ENCODE data around the gene DOCK3. TPM values are rescaled to one million over a fixed set of nuclear protein-coding genes. Genes with fewer than 3 reads are reported as not detected.
"Not testable (repeated sequence)": the region's sequence is repeated elsewhere in the genome, so short reads cannot be mapped to it uniquely, and the experiment has no call there.

DOCK3 gene
- total RNA-seq, 3 donors from 2014 or later (not counting 1 experiment from before 2014, with no cell fraction given), result 1.4 to 2.4 (median 1.7) TPM

DNA sequence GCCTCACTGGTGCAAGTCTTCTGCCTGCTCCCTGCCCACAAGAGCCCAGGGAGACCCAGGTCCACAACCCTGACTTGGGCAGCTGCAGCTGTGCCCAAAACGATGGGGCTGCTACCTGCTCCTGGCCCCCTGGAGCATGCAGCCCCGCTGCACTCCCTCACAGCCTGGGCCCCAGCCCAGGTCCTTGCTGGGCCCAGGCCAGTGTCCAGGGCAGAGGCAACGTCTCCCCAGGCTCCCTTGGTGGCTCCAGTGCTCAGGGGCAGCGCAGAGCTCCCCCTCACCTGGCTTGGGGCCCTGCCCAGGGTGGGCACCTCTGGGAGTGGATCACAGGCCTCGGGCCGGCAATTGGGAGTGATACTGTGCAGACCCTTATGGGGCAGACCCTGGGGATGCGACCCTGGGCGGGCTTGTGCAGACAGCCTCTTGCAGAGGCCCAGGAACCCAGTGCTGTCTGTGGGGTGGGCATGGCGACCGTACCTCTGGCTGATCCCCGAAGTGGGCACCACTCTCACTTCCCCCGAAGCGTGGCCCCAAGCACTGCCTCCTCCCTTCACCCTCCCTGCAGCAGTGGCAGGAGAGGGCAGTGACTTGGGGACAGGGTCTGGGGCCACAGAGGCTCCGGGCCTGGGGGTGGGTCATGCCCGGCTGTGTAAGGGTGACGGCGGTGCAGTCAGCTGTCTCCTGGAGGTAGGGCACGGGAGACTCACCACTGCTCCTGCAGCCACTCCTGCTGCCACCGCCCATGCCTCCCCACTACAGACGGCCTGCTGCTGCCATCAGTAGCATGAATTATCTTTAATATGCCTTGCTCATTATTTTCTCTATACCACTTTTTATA is 255.9 kb downstream of the DOCK3 start:
- Histone ChIP-seq H3K27me3 (ENCODE audit: control insufficient read depth, insufficient read depth, low read length) (no peaks in the 10 kb centered on the region), H3K4me1 (ENCODE audit: control insufficient read depth, insufficient read depth, low read length) (no peaks in the 10 kb centered on the region), H3K9me3 (ENCODE audit: control insufficient read depth, insufficient read depth, low read length) (peaks cover 3% of the 10 kb centered on the region), H3K4me3 (ENCODE audit: low read length) (no peak overlapping the region), H3K27ac (ENCODE audit: low read length) (no peak overlapping the region), H3K36me3 (ENCODE audit: control insufficient read depth, insufficient read depth, low read length) (no peaks in the 10 kb centered on the region)
- Mint-ChIP-seq H3K4me1 (no peaks in the 10 kb centered on the region), H3K9me3 (no peaks in the 10 kb centered on the region), H3K27ac (no peak overlapping the region), H3K27me3 (ENCODE audit: low read depth in 2 of 2) (peaks cover 16 to 53% of the 10 kb centered on the region in 2 donors), H3K4me3 (no peak overlapping the region), H3K36me3 (peaks cover 2% of the 10 kb centered on the region)
- WGBS (ENCODE audit: insufficient coverage), result 88% methylated on average over 20 of the region's 20 CpGs
- DNase-seq, result no peak
- intact Hi-C loops (cut with micrococcal nuclease), result no loop called here
- no peak for ATAC-seq
- TF ChIP-seq, protein P1, sequence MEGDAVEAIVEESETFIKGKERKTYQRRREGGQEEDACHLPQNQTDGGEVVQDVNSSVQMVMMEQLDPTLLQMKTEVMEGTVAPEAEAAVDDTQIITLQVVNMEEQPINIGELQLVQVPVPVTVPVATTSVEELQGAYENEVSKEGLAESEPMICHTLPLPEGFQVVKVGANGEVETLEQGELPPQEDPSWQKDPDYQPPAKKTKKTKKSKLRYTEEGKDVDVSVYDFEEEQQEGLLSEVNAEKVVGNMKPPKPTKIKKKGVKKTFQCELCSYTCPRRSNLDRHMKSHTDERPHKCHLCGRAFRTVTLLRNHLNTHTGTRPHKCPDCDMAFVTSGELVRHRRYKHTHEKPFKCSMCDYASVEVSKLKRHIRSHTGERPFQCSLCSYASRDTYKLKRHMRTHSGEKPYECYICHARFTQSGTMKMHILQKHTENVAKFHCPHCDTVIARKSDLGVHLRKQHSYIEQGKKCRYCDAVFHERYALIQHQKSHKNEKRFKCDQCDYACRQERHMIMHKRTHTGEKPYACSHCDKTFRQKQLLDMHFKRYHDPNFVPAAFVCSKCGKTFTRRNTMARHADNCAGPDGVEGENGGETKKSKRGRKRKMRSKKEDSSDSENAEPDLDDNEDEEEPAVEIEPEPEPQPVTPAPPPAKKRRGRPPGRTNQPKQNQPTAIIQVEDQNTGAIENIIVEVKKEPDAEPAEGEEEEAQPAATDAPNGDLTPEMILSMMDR (IDR thresholded peaks at IDR 0.05), result no peak

DNA sequence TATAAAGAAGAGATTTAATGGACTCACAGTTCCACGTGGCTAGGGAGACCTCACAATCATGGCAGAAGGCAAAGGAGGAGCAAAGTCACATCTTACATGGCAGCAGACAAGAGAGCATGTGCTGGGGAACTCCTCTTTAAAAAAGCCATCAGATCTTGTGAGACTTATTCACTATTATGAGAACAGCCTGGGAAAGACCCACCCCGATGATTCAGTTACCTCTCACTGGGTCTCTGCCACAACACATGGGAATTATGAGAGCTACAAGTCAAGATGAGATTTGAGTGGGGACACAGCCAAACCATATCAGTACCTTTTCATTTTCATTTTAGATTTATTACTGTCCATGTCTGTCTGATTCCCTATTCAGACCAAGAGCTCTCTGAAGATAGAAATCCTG is 258.2 kb downstream of the DOCK3 start:
- intact Hi-C loops (cut with micrococcal nuclease), result not testable (repeated sequence)

DNA sequence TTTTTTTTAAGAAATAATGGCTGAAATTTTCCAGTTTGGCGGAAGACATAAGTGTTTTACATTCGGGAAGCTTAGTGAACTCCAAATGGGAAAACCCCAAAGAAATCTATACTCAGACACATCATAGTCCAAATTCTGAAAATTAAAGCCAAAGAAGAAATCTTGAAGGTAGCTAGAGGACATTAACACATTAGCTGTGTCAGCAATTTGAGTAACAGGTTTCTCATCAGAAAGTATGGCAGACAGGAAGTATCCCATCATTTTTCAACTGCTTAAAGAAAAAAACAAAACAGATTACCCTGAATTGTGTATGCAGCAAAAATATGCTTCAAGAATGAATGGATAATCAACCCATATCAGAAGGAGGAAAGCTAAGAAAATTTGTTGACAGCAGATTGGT is 261.7 kb downstream of the DOCK3 start:
- H3K9me3 Mint-ChIP-seq, result peaks cover 0 to 2% of the 10 kb centered on the region in 2 donors
- intact Hi-C loops (cut with micrococcal nuclease), result no loop called here
- Histone ChIP-seq H3K4me3 (ENCODE audit: low read length) (no peak overlapping the region), H3K36me3 (ENCODE audit: control insufficient read depth, insufficient read depth, low read length) (no peaks in the 10 kb centered on the region), H3K9me3 (ENCODE audit: control insufficient read depth, insufficient read depth, low read length) (no peaks in the 10 kb centered on the region), H3K27me3 (ENCODE audit: control insufficient read depth, insufficient read depth, low read length) (peaks cover 2% of the 10 kb centered on the region), H3K27ac (ENCODE audit: low read length) (no peak overlapping the region), H3K4me1 (ENCODE audit: control insufficient read depth, insufficient read depth, low read length) (no peaks in the 10 kb centered on the region)
- H3K36me3 Mint-ChIP-seq, result peaks cover 7% of the 10 kb centered on the region
- ATAC-seq, result no peak
- 100% methylated on average over 1 of the region's 2 CpGs for WGBS (ENCODE audit: insufficient coverage)
- H3K4me3 Mint-ChIP-seq, result no peak overlapping the region
- peaks cover 12 to 73% of the 10 kb centered on the region in 2 donors for H3K27me3 Mint-ChIP-seq (ENCODE audit: low read depth in 2 of 2)
- H3K27ac Mint-ChIP-seq, result no peak overlapping the region
- TF ChIP-seq, protein P1 (IDR thresholded peaks at IDR 0.05), result no peak
- no peak for DNase-seq
- no peaks in the 10 kb centered on the region for H3K4me1 Mint-ChIP-seq

More for the DNA sequence above, 258.2 kb downstream of the DOCK3 start:
- not testable (repeated sequence) for H3K36me3 Mint-ChIP-seq; H3K4me3 Mint-ChIP-seq; H3K9me3 ChIP-seq (ENCODE audit: control insufficient read depth, insufficient read depth, low read length); H3K4me3 ChIP-seq (ENCODE audit: low read length); DNase-seq; H3K4me1 Mint-ChIP-seq; H3K27ac ChIP-seq (ENCODE audit: low read length); H3K36me3 ChIP-seq (ENCODE audit: control insufficient read depth, insufficient read depth, low read length); H3K27me3 ChIP-seq (ENCODE audit: control insufficient read depth, insufficient read depth, low read length); H3K9me3 Mint-ChIP-seq; ATAC-seq; H3K27ac Mint-ChIP-seq; H3K4me1 ChIP-seq (ENCODE audit: control insufficient read depth, insufficient read depth, low read length)
- H3K27me3 Mint-ChIP-seq (ENCODE audit: low read depth in 2 of 2), result peaks cover 17 to 70% of the 10 kb centered on the region in 2 donors
- WGBS (ENCODE audit: insufficient coverage), result 72% methylated on average over 2 of the region's 2 CpGs

DNA sequence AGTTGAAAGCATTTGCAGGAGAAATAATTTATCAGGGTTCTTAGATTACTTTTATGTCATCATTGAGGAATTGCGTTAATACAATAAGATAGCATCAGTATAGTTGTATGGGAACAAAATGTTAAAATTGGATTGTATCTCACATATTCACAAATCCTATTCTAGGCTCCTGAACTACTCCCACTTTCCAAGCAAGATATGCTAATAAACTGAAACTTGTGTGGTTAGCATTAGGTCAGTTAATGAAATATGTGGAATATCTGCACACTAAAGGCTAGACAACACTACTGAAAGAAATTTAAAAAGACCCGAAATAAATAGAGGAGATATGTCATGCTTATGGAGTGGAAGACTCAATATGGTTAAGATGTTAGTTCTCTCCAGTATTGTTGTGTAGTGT is 272.7 kb downstream of the DOCK3 start:
- Histone ChIP-seq H3K27ac (ENCODE audit: low read length) (no peak overlapping the region), H3K4me1 (ENCODE audit: control insufficient read depth, insufficient read depth, low read length) (peaks cover 3% of the 10 kb centered on the region), H3K27me3 (ENCODE audit: control insufficient read depth, insufficient read depth, low read length) (no peaks in the 10 kb centered on the region), H3K4me3 (ENCODE audit: low read length) (no peak overlapping the region), H3K9me3 (ENCODE audit: control insufficient read depth, insufficient read depth, low read length) (no peaks in the 10 kb centered on the region), H3K36me3 (ENCODE audit: control insufficient read depth, insufficient read depth, low read length) (no peaks in the 10 kb centered on the region)
- Mint-ChIP-seq H3K4me1 (peaks cover 13 to 14% of the 10 kb centered on the region in 2 donors), H3K27me3 (ENCODE audit: low read depth in 2 of 2) (peaks cover 0 to 18% of the 10 kb centered on the region in 2 donors), H3K27ac (no peak overlapping the region), H3K36me3 (no peaks in the 10 kb centered on the region), H3K4me3 (no peak overlapping the region), H3K9me3 (no peaks in the 10 kb centered on the region)
- TF ChIP-seq, protein P1 (IDR thresholded peaks at IDR 0.05), result no peak
- no peak for ATAC-seq
- no peak for DNase-seq
- intact Hi-C loops (cut with micrococcal nuclease), result no loop called here
- 100% methylated on average over 1 of the region's 2 CpGs for WGBS (ENCODE audit: insufficient coverage)
